ENCODE data around the gene DMC1. TPM values are rescaled to one million over a fixed set of nuclear protein-coding genes. Genes with fewer than 3 reads are reported as not detected.

Gene DMC1
- total and polyA plus RNA-seq, 2 donors (not counting 3 experiments of a cell fraction or from before 2014, with no cell fraction given): 0.22 to 0.91 TPM

GRCh38 chr22:38489142-38489541 is 80.8 kb downstream of the DMC1 start:
- H2AFZ ChIP-seq (ENCODE audit: low read depth, low read length): no peak overlapping the region

More at GRCh38 chr22:38489142-38489541, 80.8 kb downstream of the DMC1 start:
- Histone ChIP-seq H3K4me2 (ENCODE audit: insufficient read depth, low read length) (no peak overlapping the region), H3K4me1 (ENCODE audit: control insufficient read depth, extremely low read depth, insufficient read depth, low read length) (no peaks in the 10 kb centered on the region), H3K9ac (replicated peaks; ENCODE audit: extremely low read depth, insufficient read depth, low read length) (no peak overlapping the region), H4K20me1 (replicated peaks; ENCODE audit: control insufficient read depth, extremely low read depth, insufficient read depth, low read length) (peaks cover 10% of the 10 kb centered on the region), H3K36me3 (ENCODE audit: control insufficient read depth in 2 of 2, extremely low read depth in 1 of 2, insufficient read depth in 2 of 2, low read length in 2 of 2) (peaks cover 55 to 79% of the 10 kb centered on the region in 2 experiments), H3K9me3 (replicated peaks; ENCODE audit: control insufficient read depth, insufficient read depth, low read length) (no peaks in the 10 kb centered on the region), H3K27me3 (ENCODE audit: control insufficient read depth in 2 of 2, insufficient read depth in 2 of 2, low read length in 2 of 2) (no peaks in the 10 kb centered on the region), H3K4me3 (replicated peaks in 1 of 3; ENCODE audit: insufficient read depth in 1 of 3, low read depth in 1 of 3, low read length in 3 of 3) (no peak overlapping the region), H3K9me1 (replicated peaks; ENCODE audit: control insufficient read depth, extremely low read depth, insufficient read depth, low read length) (no peaks in the 10 kb centered on the region), H3K27ac (ENCODE audit: insufficient read depth, low read depth, low read length) (no peak overlapping the region), H3K79me2 (ENCODE audit: control insufficient read depth, insufficient read depth, low read length) (peaks cover 42% of the 10 kb centered on the region)
- TF ChIP-seq CTCF (IDR thresholded peaks at IDR 0.05; ENCODE audit: extremely low read depth in 1 of 2, insufficient read depth in 1 of 2, low read depth in 1 of 2, low read length in 2 of 2) (no peak), EZH2 (IDR thresholded peaks at IDR 0.05; ENCODE audit: borderline replicate concordance, low read depth, low read length, severe bottlenecking) (no peak), MYC (IDR thresholded peaks at IDR 0.05; ENCODE audit: low read depth, low read length) (no peak), GATA2 (IDR thresholded peaks at IDR 0.05; ENCODE audit: insufficient read depth, insufficient read length, low read depth, low read length) (no peak), FOS (IDR thresholded peaks at IDR 0.05; ENCODE audit: borderline replicate concordance, insufficient read depth, low read length) (no peak), POLR2AphosphoS5 (IDR thresholded peaks at IDR 0.05; ENCODE audit: insufficient read depth, low read depth, low read length) (no peak), MAX (IDR thresholded peaks at IDR 0.05; ENCODE audit: insufficient read depth, insufficient read length) (no peak), JUN (IDR thresholded peaks at IDR 0.05; ENCODE audit: borderline replicate concordance, insufficient read depth, insufficient read length, low read depth) (no peak)
- POLR2A ChIA-PET: interaction anchor here (0.5 to 1.3 kb wide), 2 partner anchors 81 to 91 kb away, joined by 3 read pairs; no protein-coding TSS in a partner anchor
- no peak for FAIRE-seq
- BruUV-seq (replicated peaks): no TSS peak
- CTCF ChIA-PET: interaction anchor here (1.0 kb wide), 1 partner anchor 83 kb away, joined by 5 read pairs; no protein-coding TSS in a partner anchor
- DNase-seq (ENCODE audit: low read depth, low spot score): no peak
- intact Hi-C loops (cut with micrococcal nuclease) (no loop called here), dilution Hi-C loops (cut with MboI; ENCODE audit: extremely low pct_ligation_motif_present, low sequenced_read_pairs) (no loop called here)

Measured in endothelial cell of umbilical vein (primary cell).